Activated naive CD4-positive, alpha-beta T cell treated with anti-CD3 and anti-CD28 coated beads, Interleukin-2, amount 50 U/mL, for 72 hours (primary cell): ENCODE results near the gene PTPN4. TPM values are rescaled to one million over a fixed set of nuclear protein-coding genes. Genes with fewer than 3 reads are reported as not detected.
"Not testable (repeated sequence)": the region's sequence is repeated elsewhere in the genome, so short reads cannot be mapped to it uniquely, and the experiment has no call there.

Source experiments
- ATAC-seq, 2 donors: fragments of 150-1000 bp; cut with Tn5 transposase; 2 replicates each; pipeline ENCODE4 v1.10.0; 2021; ENCODE audit warnings: mild to moderate bottlenecking in 2 of 2, moderate library complexity in 2 of 2
- DNase-seq, 2 donors: peaks; one replicate each; pipeline ENCODE4 v3.0.0; 2021 to 2022; ENCODE audit warnings: low spot score in 2 of 2
- H3K27ac Mint-ChIP-seq, 2 donors: one replicate each; pipeline ENCODE4 v1.8.0; 2022; ENCODE audit warnings: mild to moderate bottlenecking in 2 of 2, mixed read lengths in 2 of 2
- H3K36me3 Mint-ChIP-seq, 2 donors: one replicate each; pipeline ENCODE4 v1.8.0; 2022; ENCODE audit warnings: mixed read lengths in 2 of 2
- H3K9me3 Mint-ChIP-seq, 2 donors: one replicate each; pipeline ENCODE4 v1.8.0; 2022; ENCODE audit warnings: mixed read lengths in 2 of 2
- total RNA-seq, 2 donors: library from RNA; stranded (reverse); gene quantifications; one replicate each; pipeline ENCODE4 v1.2.3, GENCODE V29; 2022

Gene PTPN4
- total RNA-seq, 2 donors from 2014 or later, result 27.3 to 32.9 TPM

GRCh38 chr2:120022505-120022904, 262.8 kb downstream of the PTPN4 start:
- DNase-seq, ATAC-seq, H3K27ac Mint-ChIP-seq, H3K9me3 Mint-ChIP-seq: not testable (repeated sequence)
- H3K36me3 Mint-ChIP-seq, result peaks cover 15 to 24% of the 10 kb centered on the region in 2 donors

- Mint-ChIP-seq H3K27ac (no peak overlapping the region), H3K36me3 (peaks cover 15 to 24% of the 10 kb centered on the region in 2 donors), H3K9me3 (peaks cover 5% of the 10 kb centered on the region in 2 donors)
- DNase-seq, result no peak
- no peak for ATAC-seq
Measured at GRCh38 chr2:120026890-120027289, 267.2 kb downstream of the PTPN4 start.

GRCh38 chr2:120028795-120029194, 269.1 kb downstream of the PTPN4 start:
- H3K9me3 Mint-ChIP-seq, result peaks cover 5% of the 10 kb centered on the region in 2 donors
- ATAC-seq (no peak), DNase-seq (no peak)
- H3K36me3 Mint-ChIP-seq, result peaks cover 9 to 14% of the 10 kb centered on the region in 2 donors
- no peak overlapping the region for H3K27ac Mint-ChIP-seq

GRCh38 chr2:120029672-120030640, 270.2 kb downstream of the PTPN4 start:
- no peak for ATAC-seq
- peaks cover 6% of the 10 kb centered on the region in 2 donors for H3K36me3 Mint-ChIP-seq
- peaks cover 5% of the 10 kb centered on the region in 2 donors for H3K9me3 Mint-ChIP-seq
- no peak for DNase-seq
- H3K27ac Mint-ChIP-seq, result no peak overlapping the region

- no peak for DNase-seq
- H3K36me3 Mint-ChIP-seq, result no peaks in the 10 kb centered on the region
- no peak for ATAC-seq
- no peaks in the 10 kb centered on the region for H3K9me3 Mint-ChIP-seq
- H3K27ac Mint-ChIP-seq, result no peak overlapping the region
Measured at GRCh38 chr2:120032297-120032696, 272.6 kb downstream of the PTPN4 start.

Other genes with a start within 250 kb of the PTPN4 start
- not detected for gene SCTR, start 235.4 kb upstream of the PTPN4 start, total RNA-seq
- not detected for gene CFAP221, start 215.5 kb upstream of the PTPN4 start, total RNA-seq
- 10 to 100 TPM in 1 of 2 donors, 1 to 10 TPM in 1; 4.8 to 12.2 TPM for gene TMEM177, start 80.7 kb upstream of the PTPN4 start, total RNA-seq